SJSA1 (cell line): Measurements from ENCODE around the gene FOXR1. TPM values are rescaled to one million over a fixed set of nuclear protein-coding genes. Genes with fewer than 3 reads are reported as not detected.
"Not testable (repeated sequence)": the region's sequence is repeated elsewhere in the genome, so short reads cannot be mapped to it uniquely, and the experiment has no call there.

Experiments used
- DNase-seq, 2 experiments: peaks; one replicate each; pipeline ENCODE4 v3.0.0-alpha.2; 2015 to 2020; ENCODE audit warnings: low spot score in 2 of 2, low read depth in 1 of 2
- H3K27ac ChIP-seq: fragments of 250-450 bp; sonication (Bioruptor Pico); 2 replicates; pipeline ENCODE4 v1.5.1; 2020; ENCODE audit warnings: mild to moderate bottlenecking, moderate library complexity
- H3K27me3 ChIP-seq: fragments of 250-450 bp; sonication (Bioruptor Pico); replicated peaks from 2 replicates; pipeline ENCODE4 v1.5.1; 2020; ENCODE audit warnings: mild to moderate bottlenecking, moderate library complexity
- H3K36me3 ChIP-seq: fragments of 250-450 bp; sonication (Bioruptor Pico); 2 replicates; pipeline ENCODE4 v1.5.1; 2020; ENCODE audit warnings: mild to moderate bottlenecking
- H3K4me1 ChIP-seq: fragments of 250-450 bp; sonication (Bioruptor Pico); replicated peaks from 2 replicates; pipeline ENCODE4 v1.6.1; 2021; ENCODE audit warnings: mild to moderate bottlenecking
- H3K4me3 ChIP-seq: fragments of 250-450 bp; sonication (Bioruptor Pico); 2 replicates; pipeline ENCODE4 v1.5.1; 2020; ENCODE audit warnings: mild to moderate bottlenecking
- H3K9me3 ChIP-seq: fragments of 250-450 bp; sonication (Bioruptor Pico); replicated peaks from 2 replicates; pipeline ENCODE4 v1.5.1; 2020; ENCODE audit warnings: mild to moderate bottlenecking
- total RNA-seq: library from RNA; depleted of rRNA; stranded (reverse); fragments of >200 nt; shearing (Covaris generic); gene quantifications from 2 replicates; pipeline ENCODE4 v1.2.3, GENCODE V29; 2014

FOXR1 gene
- total RNA-seq, 1 experiment from 2014 or later, result not detected

DNA sequence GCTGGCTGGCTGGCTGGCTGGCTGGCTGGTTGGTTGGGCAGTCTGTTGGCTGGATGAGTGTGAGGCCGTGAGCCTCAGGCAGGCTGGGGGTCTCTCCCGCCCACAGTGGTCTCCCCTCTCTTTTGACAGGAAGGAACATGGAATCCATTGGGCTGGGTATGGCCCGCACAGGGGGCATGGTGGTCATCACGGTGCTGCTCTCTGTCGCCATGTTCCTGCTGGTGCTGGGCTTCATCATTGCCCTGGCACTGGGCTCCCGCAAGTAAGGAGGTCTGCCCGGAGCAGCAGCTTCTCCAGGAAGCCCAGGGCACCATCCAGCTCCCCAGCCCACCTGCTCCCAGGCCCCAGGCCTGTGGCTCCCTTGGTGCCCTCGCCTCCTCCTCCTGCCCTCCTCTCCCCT lies 13.6 kb upstream of the FOXR1 start:
- H3K36me3 ChIP-seq, result no peaks in the 10 kb centered on the region
- H3K4me1 ChIP-seq, result no peaks in the 10 kb centered on the region
- H3K9me3 ChIP-seq, result no peaks in the 10 kb centered on the region
- no peaks in the 10 kb centered on the region for H3K27me3 ChIP-seq
- H3K4me3 ChIP-seq, result no peak overlapping the region
- H3K27ac ChIP-seq, result no peak overlapping the region
- no peak for DNase-seq

DNA sequence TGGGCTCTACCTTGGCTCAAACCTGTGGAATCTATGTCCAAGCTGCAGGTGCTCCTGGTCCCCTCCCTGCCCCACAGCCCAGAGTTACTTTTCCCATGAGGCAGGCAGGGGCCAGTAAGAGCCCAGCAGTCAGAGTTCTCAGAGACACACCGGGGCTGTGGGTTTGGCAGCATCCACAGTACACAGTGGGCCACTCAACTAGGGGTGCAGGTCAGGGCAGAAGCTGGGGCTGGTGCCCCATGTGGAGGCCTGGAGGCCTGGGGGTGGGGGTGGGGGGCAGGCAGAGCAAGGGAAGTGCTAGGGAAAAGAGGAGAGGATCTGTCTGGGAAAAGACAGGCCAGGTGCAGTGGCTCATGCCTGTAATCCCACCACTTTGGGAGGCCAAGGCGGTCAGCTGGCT lies 13.0 kb upstream of the FOXR1 start:
- Histone ChIP-seq H3K27me3 (no peaks in the 10 kb centered on the region), H3K36me3 (no peaks in the 10 kb centered on the region), H3K4me1 (no peaks in the 10 kb centered on the region), H3K4me3 (no peak overlapping the region), H3K9me3 (no peaks in the 10 kb centered on the region), H3K27ac (no peak overlapping the region)
- no peak for DNase-seq

DNA sequence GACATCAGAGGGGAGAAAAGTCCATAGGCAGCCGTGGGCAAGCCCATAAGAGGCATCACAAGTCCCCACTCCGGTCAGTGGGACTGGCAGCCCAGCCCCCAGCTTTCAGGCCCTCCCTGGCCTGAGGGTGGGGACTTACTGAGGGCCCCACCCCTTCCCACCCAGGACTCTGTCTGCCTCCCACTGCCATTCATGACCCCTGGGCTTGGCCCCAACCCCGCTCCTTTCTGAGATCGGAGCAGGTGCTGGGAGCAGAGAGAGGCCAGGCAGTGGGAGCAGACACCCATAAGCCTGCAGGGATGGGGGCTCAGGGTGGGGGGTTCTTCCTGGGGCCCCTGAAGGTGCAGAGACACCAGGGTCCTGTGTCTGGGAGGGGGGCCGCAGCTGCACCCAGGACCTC lies 10.4 kb upstream of the FOXR1 start:
- DNase-seq, result no peak
- H3K27ac ChIP-seq, result no peak overlapping the region

DNA sequence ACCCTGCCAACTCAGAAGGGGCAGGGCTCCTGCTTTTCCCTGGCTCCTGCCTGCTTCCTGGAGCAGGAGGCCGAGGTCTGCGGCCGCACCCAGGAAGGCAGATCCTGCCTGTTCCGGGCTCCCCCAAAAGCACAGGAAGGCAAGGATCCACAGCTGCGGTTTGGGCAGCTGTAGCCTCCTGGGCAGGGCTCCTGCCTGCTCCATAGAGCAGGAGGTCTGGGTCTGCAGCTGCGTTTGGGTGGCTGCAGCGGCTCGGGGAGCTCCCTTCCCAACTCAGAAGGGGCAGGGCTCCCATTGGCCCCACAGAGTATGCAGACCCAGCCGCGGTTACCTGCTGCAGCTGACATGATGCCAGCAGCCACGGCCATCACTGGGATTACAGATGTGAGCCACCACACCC lies 10.0 kb upstream of the FOXR1 start:
- no peak overlapping the region for H3K27ac ChIP-seq
- no peaks in the 10 kb centered on the region for H3K9me3 ChIP-seq
- H3K27me3 ChIP-seq, result no peaks in the 10 kb centered on the region
- DNase-seq, result no peak
- H3K36me3 ChIP-seq, result no peaks in the 10 kb centered on the region
- H3K4me1 ChIP-seq, result no peaks in the 10 kb centered on the region
- H3K4me3 ChIP-seq, result no peak overlapping the region

More for the DNA sequence above, 10.4 kb upstream of the FOXR1 start:
- Histone ChIP-seq H3K27me3 (no peaks in the 10 kb centered on the region), H3K4me3 (no peak overlapping the region), H3K36me3 (no peaks in the 10 kb centered on the region), H3K9me3 (no peaks in the 10 kb centered on the region), H3K4me1 (no peaks in the 10 kb centered on the region)

DNA sequence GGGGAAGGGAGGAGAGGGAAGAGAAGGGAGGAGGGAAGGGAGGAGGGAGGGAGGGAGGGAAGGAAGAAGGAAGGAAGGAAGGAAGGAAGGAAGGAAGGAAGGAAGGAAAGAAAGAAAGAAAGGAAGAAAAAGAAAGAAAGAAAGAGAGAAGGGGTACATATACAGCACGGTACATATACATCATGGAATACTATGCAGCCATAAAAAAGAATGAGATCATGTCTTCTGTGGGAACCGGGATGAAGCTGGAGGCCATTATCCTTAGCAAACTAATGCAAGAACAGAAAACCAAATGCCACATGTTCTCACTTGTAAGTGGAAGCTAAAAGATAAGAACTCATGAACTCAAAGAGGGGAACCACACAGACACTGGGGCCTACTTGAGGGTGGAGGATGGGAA lies 2.1 kb upstream of the FOXR1 start:
- H3K4me3 ChIP-seq, H3K27me3 ChIP-seq, H3K4me1 ChIP-seq, DNase-seq, H3K9me3 ChIP-seq, H3K27ac ChIP-seq, H3K36me3 ChIP-seq: not testable (repeated sequence)

DNA sequence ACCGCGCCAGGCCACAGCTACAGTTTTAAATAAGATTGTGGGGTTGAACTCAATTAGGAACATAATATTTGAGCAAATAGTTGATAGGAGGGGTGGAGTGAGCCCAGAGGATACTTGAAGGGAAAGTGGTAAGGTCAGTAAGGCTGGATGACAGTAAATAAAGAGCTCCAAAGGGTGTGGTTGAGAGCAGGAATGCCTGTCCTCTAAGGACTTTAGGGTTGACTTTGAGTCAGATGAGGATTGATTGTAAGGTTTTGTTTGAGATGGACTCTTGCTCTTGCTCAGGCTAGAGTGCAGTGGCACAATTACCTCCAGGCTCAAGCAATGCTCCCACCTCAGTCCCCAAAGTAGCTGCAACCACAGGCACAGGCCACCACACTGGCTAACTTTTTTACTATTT lies 2.4 kb downstream of the FOXR1 start:
- Histone ChIP-seq H3K4me3 (no peak overlapping the region), H3K27me3 (no peaks in the 10 kb centered on the region), H3K36me3 (no peaks in the 10 kb centered on the region), H3K27ac (no peak overlapping the region), H3K9me3 (no peaks in the 10 kb centered on the region), H3K4me1 (no peaks in the 10 kb centered on the region)
- no peak for DNase-seq

DNA sequence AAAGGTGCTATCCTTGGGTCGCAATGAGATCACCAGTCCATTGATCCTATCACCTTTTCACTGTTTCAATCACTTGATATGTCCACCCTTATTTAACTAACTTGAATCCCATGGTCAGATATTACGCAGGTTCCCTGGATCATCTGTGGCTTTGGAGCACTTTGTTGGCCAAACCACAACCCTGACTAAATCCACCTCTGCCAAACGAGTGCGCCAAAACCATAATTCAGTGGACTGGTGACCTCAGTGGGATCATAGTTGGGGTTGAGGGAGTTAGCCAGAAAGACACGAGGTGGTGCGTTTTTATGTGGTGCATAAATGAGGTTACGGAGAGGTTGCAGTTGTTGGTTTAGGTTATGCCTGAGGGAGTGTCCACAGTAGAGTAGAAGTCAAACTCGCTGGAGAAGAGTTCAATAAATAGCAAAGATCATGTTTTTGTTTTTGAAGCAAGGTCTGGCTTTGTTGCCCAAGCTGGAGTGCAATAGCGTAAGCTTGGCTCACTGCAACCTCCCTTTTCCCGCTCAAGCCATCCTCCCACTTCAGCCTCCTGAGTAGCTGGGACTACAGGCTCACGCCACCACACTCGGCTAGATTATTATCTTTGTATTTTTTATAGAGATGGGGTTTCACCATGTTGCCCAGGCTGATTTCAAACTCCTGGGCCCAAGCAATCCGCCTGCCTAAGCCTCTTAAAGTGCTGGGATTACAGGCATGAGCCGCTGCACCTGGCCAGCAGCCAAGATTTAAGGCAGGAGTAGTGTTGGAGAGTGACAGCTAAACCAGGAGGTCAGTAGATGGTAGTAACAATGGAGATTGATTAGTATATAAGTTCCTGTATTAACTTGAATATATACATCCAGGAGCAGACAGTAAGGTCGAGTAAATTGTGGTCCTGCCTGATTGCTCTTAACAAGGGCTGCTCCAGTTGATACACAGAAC lies 4.5 kb downstream of the FOXR1 start:
- DNase-seq, result no peak
- Histone ChIP-seq H3K36me3 (no peaks in the 10 kb centered on the region), H3K27ac (no peak overlapping the region), H3K4me3 (no peak overlapping the region), H3K9me3 (no peaks in the 10 kb centered on the region), H3K27me3 (no peaks in the 10 kb centered on the region), H3K4me1 (no peaks in the 10 kb centered on the region)

DNA sequence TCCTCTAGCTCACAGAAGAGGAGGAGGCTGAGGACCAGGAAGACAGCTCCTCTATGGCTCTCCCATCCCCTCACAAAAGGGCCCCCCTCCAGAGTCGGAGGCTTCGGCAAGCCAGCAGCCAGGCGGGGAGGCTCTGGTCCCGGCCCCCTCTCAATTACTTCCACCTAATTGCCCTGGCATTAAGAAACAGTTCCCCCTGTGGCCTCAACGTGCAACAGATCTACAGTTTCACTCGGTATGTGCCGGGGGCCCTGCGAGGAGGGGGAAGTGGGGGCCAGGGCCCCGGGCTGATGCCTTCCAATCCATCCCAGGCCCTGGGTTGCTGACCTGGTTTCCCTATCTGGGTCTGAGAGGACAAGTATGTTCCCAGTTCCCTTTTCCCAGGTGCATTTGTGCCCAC lies 7.9 kb downstream of the FOXR1 start:
- no peak overlapping the region for H3K27ac ChIP-seq
- no peaks in the 10 kb centered on the region for H3K36me3 ChIP-seq
- no peaks in the 10 kb centered on the region for H3K4me1 ChIP-seq
- no peak overlapping the region for H3K4me3 ChIP-seq
- no peaks in the 10 kb centered on the region for H3K27me3 ChIP-seq
- no peaks in the 10 kb centered on the region for H3K9me3 ChIP-seq
- DNase-seq, result no peak

DNA sequence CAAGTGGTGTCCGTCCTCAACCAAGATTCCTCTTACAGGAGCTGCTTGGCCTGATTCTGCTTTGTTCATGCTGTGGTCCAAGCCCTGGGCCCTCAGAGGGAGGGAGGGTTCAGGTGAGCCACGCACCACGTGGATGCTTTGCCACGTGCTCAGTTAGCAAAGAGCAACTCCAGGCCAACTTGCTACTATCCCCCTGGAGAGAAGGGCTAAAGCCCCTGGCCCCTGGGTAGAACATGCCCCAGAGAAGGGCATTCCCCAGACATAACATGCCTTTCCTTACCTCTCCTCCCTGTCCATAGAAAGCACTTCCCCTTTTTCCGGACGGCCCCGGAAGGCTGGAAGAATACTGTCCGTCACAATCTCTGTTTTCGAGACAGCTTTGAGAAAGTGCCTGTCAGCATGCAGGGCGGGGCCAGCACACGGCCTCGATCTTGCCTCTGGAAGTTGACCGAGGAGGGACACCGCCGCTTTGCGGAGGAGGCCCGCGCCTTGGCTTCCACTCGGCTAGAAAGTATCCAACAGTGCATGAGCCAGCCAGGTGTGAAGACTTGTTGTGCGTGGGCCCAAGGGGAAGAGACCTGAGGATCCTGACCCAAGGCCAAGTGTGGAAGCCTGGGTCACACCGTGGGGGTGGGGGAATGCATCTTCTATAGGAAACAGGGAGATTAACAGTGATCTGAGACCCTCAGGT lies 8.8 kb downstream of the FOXR1 start:
- Histone ChIP-seq H3K4me3 (no peak overlapping the region), H3K27ac (no peak overlapping the region), H3K27me3 (no peaks in the 10 kb centered on the region), H3K9me3 (no peaks in the 10 kb centered on the region), H3K4me1 (no peaks in the 10 kb centered on the region), H3K36me3 (no peaks in the 10 kb centered on the region)
- no peak for DNase-seq

DNA sequence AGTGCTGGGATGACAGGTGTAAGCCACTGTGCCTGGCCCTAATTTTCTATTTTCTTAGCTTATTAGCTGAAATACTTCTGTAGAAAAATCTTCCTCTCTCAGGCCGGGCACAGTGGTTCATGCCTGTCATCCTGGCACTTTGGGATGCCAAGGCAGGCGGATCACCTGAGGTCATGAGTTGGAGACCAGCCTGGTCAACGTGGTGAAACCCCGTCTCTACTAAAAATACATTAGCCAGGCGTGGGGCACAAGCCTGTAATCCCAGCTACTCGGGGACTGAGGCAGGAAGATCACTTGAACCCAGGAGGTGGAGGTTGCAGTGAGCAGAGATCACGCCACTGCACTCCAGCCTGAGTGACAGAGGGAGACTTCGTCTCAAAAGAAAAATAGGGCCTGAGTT lies 12.8 kb downstream of the FOXR1 start:
- not testable (repeated sequence) for DNase-seq, H3K9me3 ChIP-seq, H3K4me1 ChIP-seq, H3K4me3 ChIP-seq, H3K36me3 ChIP-seq, H3K27me3 ChIP-seq, H3K27ac ChIP-seq

DNA sequence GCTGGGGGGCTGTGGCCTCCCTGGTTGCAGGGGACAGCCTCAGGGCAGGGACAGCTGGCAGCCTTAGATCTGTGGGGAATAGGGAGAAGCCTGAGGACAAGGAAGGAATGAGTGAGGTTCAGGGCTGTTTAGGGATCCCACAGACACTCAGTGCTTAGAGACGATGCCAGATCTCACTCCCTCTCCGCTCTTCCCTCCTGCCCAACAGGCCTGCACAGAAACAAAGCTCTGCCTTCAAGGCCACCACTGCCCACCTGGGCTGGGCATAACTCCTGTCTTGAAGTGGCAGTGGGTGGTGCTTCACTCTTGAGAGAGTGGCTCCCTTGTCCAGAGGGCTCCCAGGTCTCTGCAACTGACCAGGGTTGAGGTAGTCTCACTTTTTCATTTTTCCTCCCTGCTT lies 13.3 kb downstream of the FOXR1 start:
- Histone ChIP-seq H3K4me1 (no peaks in the 10 kb centered on the region), H3K4me3 (no peak overlapping the region), H3K9me3 (no peaks in the 10 kb centered on the region), H3K27me3 (no peaks in the 10 kb centered on the region), H3K27ac (no peak overlapping the region), H3K36me3 (no peaks in the 10 kb centered on the region)
- DNase-seq, result no peak

DNA sequence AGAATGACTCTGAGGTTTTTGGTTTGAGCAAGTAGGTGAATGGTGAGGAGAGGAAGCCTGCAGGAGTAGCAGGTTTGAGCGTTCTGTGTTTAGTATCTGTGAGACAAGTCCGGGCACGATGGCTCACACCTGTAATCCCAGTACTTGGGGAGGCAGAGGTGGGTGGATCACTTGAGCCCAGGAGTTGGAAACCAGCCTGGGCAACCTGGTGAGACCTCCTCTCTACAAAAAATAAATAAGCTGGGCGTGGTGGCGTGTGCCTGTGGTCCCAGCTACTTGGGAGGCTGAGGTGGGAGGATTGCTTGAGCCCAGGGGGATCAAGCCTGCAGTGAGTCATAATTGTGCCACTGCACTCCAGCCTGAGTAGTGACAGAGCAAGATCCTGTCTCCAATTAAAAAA lies 16.7 kb downstream of the FOXR1 start:
- H3K36me3 ChIP-seq, result no peaks in the 10 kb centered on the region
- no peaks in the 10 kb centered on the region for H3K4me1 ChIP-seq
- H3K27me3 ChIP-seq, result no peaks in the 10 kb centered on the region
- DNase-seq, result peak in 1 of 2 experiments; percentile 9
- no peaks in the 10 kb centered on the region for H3K9me3 ChIP-seq
- H3K27ac ChIP-seq, result no peak overlapping the region
- no peak overlapping the region for H3K4me3 ChIP-seq

DNA sequence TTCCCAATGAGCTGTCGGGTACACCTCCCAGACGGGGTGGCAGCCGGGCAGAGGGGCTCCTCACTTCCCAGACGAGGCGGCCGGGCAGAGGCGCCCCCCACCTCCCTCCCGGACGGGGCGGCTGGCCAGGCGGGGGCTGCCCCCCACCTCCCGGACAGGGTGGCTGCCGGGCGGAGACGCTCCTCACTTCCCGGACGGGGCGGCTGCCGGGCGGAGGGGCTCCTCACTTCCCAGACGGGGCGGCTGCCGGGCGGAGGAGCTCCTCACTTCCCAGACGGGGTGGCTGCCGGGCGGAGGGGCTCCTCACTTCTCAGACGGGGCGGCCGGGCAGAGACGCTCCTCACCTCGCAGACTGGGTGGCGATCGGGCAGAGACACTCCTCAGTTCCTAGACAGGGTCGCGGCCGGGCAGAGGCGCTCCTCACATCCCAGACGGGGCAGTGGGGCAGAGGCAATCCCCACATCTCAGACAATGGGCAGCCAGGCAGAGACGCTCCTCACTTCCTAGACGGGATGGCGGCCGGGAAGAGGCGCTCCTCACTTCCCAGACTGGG lies 20.0 kb downstream of the FOXR1 start:
- H3K27ac ChIP-seq, H3K27me3 ChIP-seq, H3K4me1 ChIP-seq, H3K4me3 ChIP-seq, H3K36me3 ChIP-seq, DNase-seq, H3K9me3 ChIP-seq: not testable (repeated sequence)

DNA sequence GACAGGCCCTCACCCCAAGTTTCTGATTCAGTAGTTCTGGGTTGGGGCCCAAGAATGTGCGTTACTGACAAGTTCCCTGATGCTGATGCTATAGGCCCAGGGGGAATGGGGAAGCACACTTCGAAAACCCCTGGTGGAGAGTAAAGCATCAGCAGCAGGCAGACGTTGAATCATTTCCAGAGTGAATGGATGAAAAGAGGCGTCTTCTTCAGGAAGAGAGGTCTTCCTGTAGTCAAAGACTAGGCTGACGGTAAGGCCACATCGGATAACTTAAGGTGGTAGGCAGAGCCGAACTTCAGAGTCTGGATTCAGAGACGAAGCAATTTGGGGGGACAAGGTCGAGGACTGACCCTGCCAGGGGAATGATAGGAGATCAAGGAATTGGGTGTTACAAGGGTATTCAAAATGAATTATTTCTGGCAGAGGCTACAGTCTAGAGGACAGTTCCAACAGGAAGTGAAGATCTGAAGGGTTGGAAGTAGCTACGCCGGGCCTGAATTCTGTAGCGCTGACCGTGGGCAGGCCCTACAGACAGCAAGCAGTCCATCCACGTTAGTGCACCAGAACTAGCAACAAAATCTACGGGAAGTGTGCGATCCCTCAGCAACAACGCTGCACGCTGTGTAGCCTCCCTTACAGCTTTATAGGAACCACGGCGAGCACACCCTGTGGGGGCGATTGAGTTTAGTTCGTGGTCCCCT lies 25.5 kb downstream of the FOXR1 start:
- Histone ChIP-seq H3K4me1 (peaks cover 17% of the 10 kb centered on the region), H3K4me3 (peak overlapping the region; percentile 66), H3K27ac (peak overlapping the region; percentile 15; the same call in 1 of the 2 replicates), H3K27me3 (no peaks in the 10 kb centered on the region), H3K9me3 (no peaks in the 10 kb centered on the region), H3K36me3 (peaks cover 22% of the 10 kb centered on the region)
- DNase-seq, result no peak
